Activated CD4-positive, alpha-beta T cell treated with anti-CD3 and anti-CD28 coated beads, Interleukin-2, amount 50 U/mL, for 1 hour (primary cell): ENCODE measurements around the gene BHLHA15.

Experiments used
- DNase-seq: peaks from one replicate; pipeline ENCODE4 v3.0.0-alpha.2; 2020

The BHLHA15 gene

GRCh38 chr7:98211221-98211675 is at the start of gene BHLHA15:
Gene BHLHA15, plus strand, starts transcription at chr7:98211439. Its CDS starts 871 bp downstream, at chr7:98212310.
- peak; percentile 16 for DNase-seq

- DNase-seq, result no peak
Measured at GRCh38 chr7:98162758-98163157, 48.5 kb upstream of the BHLHA15 start.

GRCh38 chr7:98163269-98163668 is 48.0 kb upstream of the BHLHA15 start:
- DNase-seq, result no peak

GRCh38 chr7:98163704-98164494 is 47.3 kb upstream of the BHLHA15 start:
- no peak for DNase-seq

- peak; percentile 52 for DNase-seq
Measured at GRCh38 chr7:98165827-98166667, 45.2 kb upstream of the BHLHA15 start.

- DNase-seq, result no peak
Measured at GRCh38 chr7:98166668-98166970, 44.6 kb upstream of the BHLHA15 start.

GRCh38 chr7:98167653-98168052 is 43.6 kb upstream of the BHLHA15 start:
- no peak for DNase-seq

GRCh38 chr7:98168181-98168903 is 42.9 kb upstream of the BHLHA15 start:
- DNase-seq, result peak; percentile 62

- no peak for DNase-seq
Measured at GRCh38 chr7:98168904-98169621, 42.2 kb upstream of the BHLHA15 start.

- DNase-seq, result no peak
Measured at GRCh38 chr7:98170966-98171365, 40.3 kb upstream of the BHLHA15 start.

GRCh38 chr7:98171449-98171848 is 39.8 kb upstream of the BHLHA15 start:
- DNase-seq, result no peak

- DNase-seq, result no peak
Measured at GRCh38 chr7:98174334-98175259, 36.6 kb upstream of the BHLHA15 start.

- no peak for DNase-seq
Measured at GRCh38 chr7:98175260-98175940, 35.8 kb upstream of the BHLHA15 start.

GRCh38 chr7:98177553-98177952 is 33.7 kb upstream of the BHLHA15 start:
- no peak for DNase-seq

GRCh38 chr7:98178321-98178720 is 32.9 kb upstream of the BHLHA15 start:
- no peak for DNase-seq

GRCh38 chr7:98178762-98179490 is 32.3 kb upstream of the BHLHA15 start:
- no peak for DNase-seq

- DNase-seq, result no peak
Measured at GRCh38 chr7:98180751-98181150, 30.5 kb upstream of the BHLHA15 start.

- no peak for DNase-seq
Measured at GRCh38 chr7:98185101-98185500, 26.1 kb upstream of the BHLHA15 start.

GRCh38 chr7:98186452-98187137 is 24.6 kb upstream of the BHLHA15 start:
- no peak for DNase-seq

GRCh38 chr7:98187138-98187502 is 24.1 kb upstream of the BHLHA15 start:
- no peak for DNase-seq
